Stimulated activated CD4-positive, alpha-beta T cell treated with anti-CD3 and anti-CD28 coated beads, Interleukin-15, amount 100 ng/mL, for 48 hours (primary cell): ENCODE results near the gene GLYATL1.

ENCODE experiments used
- DNase-seq, 2 donors: peaks; one replicate each; pipeline ENCODE4 v3.0.0-alpha.2; 2020; ENCODE audit warnings: low read depth in 2 of 2

The GLYATL1 gene

GRCh38 chr11:58926695-58927094 is 12.6 kb upstream of the GLYATL1 start:
- no peak for DNase-seq

- DNase-seq, result no peak
These were observed 11.7 kb upstream of the GLYATL1 start for GRCh38 chr11:58927393-58928106.

GRCh38 chr11:58928107-58928499 is 11.2 kb upstream of the GLYATL1 start:
- DNase-seq, result no peak

- DNase-seq, result no peak
These were observed 10.6 kb upstream of the GLYATL1 start for GRCh38 chr11:58928691-58929090.

- no peak for DNase-seq
These were observed 8.4 kb upstream of the GLYATL1 start for GRCh38 chr11:58930926-58931325.

- DNase-seq, result no peak
These were observed 5.6 kb upstream of the GLYATL1 start for GRCh38 chr11:58933661-58934060.

GRCh38 chr11:58934945-58935513 is 4.3 kb upstream of the GLYATL1 start:
- DNase-seq, result no peak

GRCh38 chr11:58938398-58938797 is 890 bp upstream of the GLYATL1 start:
- DNase-seq, result no peak

- DNase-seq, result no peak
These were observed 740 bp downstream of the GLYATL1 start for GRCh38 chr11:58940028-58940427.

- DNase-seq, result no peak
These were observed 2.5 kb downstream of the GLYATL1 start for GRCh38 chr11:58941838-58942237.

- no peak for DNase-seq
These were observed 6.4 kb downstream of the GLYATL1 start for GRCh38 chr11:58945663-58946062.

GRCh38 chr11:58949184-58949583 is 9.9 kb downstream of the GLYATL1 start:
- no peak for DNase-seq

- DNase-seq, result no peak
These were observed 18.6 kb downstream of the GLYATL1 start for GRCh38 chr11:58957922-58958321.

- DNase-seq, result peak; percentile 14
These were observed 19.2 kb downstream of the GLYATL1 start for GRCh38 chr11:58958500-58958899.

GRCh38 chr11:58963551-58964104 is 24.3 kb downstream of the GLYATL1 start:
- no peak for DNase-seq

GRCh38 chr11:58965246-58965985 is 26.1 kb downstream of the GLYATL1 start:
- DNase-seq, result no peak

GRCh38 chr11:58968251-58968711 is 29.0 kb downstream of the GLYATL1 start:
- no peak for DNase-seq

GRCh38 chr11:58977470-58977869 is 38.2 kb downstream of the GLYATL1 start:
- no peak for DNase-seq

GRCh38 chr11:58979222-58979621 is 39.9 kb downstream of the GLYATL1 start:
- no peak for DNase-seq

- DNase-seq, result no peak
These were observed 41.0 kb downstream of the GLYATL1 start for GRCh38 chr11:58980159-58980843.

- DNase-seq, result no peak
These were observed 53.2 kb downstream of the GLYATL1 start for GRCh38 chr11:58992489-58992888.

- no peak for DNase-seq
These were observed 54.9 kb downstream of the GLYATL1 start for GRCh38 chr11:58994171-58994570.
